GM06990 (cell line): ENCODE measurements around the gene CHMP4B.

Experiments
- DNase-seq: peaks from one replicate; pipeline ENCODE4 v3.0.0-alpha.2; 2011; ENCODE audit not compliant: insufficient read length; ENCODE audit errors: extremely low read depth
- H3K27me3 ChIP-seq: replicated peaks from 2 replicates; pipeline ENCODE4 v1.6.0; 2011; ENCODE audit warnings: low read length; ENCODE audit not compliant: control insufficient read depth, insufficient read depth
- H3K36me3 ChIP-seq: 2 replicates; pipeline ENCODE4 v1.5.1; 2011; ENCODE audit warnings: low read length; ENCODE audit not compliant: control insufficient read depth, insufficient read depth
- H3K4me3 ChIP-seq: replicated peaks from 2 replicates; pipeline ENCODE4 v1.5.1; 2011; ENCODE audit warnings: low read depth, mild to moderate bottlenecking, control low read depth, low read length
- CTCF ChIP-seq: IDR thresholded peaks from 2 replicates; pipeline ENCODE4 v1.5.1; 2011; ENCODE audit warnings: low read length, control low read depth, mild to moderate bottlenecking, inconsistent platforms; ENCODE audit not compliant: insufficient read depth, poor library complexity, severe bottlenecking

CHMP4B gene

GRCh38 chr20:33793011-33793931, 17.9 kb upstream of the CHMP4B start:
- no peak for TF ChIP-seq CTCF
- H3K4me3 ChIP-seq: no peak overlapping the region
- peaks cover 2% of the 10 kb centered on the region; the same call in 1 of the 2 replicates for H3K36me3 ChIP-seq
- H3K27me3 ChIP-seq: no peaks in the 10 kb centered on the region
- peak; percentile 48 for DNase-seq

GRCh38 chr20:33796263-33796906, 14.8 kb upstream of the CHMP4B start:
- H3K4me3 ChIP-seq: no peak overlapping the region
- DNase-seq: no peak
- no peaks in the 10 kb centered on the region for H3K36me3 ChIP-seq
- H3K27me3 ChIP-seq: no peaks in the 10 kb centered on the region
- no peak for TF ChIP-seq CTCF

- no peaks in the 10 kb centered on the region for H3K36me3 ChIP-seq
- TF ChIP-seq CTCF: no peak
- H3K27me3 ChIP-seq: no peaks in the 10 kb centered on the region
- no peak for DNase-seq
- no peak overlapping the region for H3K4me3 ChIP-seq
Measured at GRCh38 chr20:33796907-33797544, 14.1 kb upstream of the CHMP4B start.

GRCh38 chr20:33798444-33798843, 12.7 kb upstream of the CHMP4B start:
- TF ChIP-seq CTCF: no peak
- H3K4me3 ChIP-seq: no peak overlapping the region
- DNase-seq: no peak
- H3K27me3 ChIP-seq: no peaks in the 10 kb centered on the region
- no peaks in the 10 kb centered on the region for H3K36me3 ChIP-seq

- DNase-seq: no peak
- TF ChIP-seq CTCF: no peak
Measured at GRCh38 chr20:33803921-33804337, 7.2 kb upstream of the CHMP4B start.

More at GRCh38 chr20:33803921-33804337, 7.2 kb upstream of the CHMP4B start:
- Histone ChIP-seq H3K36me3 (no peaks in the 10 kb centered on the region), H3K4me3 (no peak overlapping the region), H3K27me3 (no peaks in the 10 kb centered on the region)
